ENCODE results near the gene NTHL1.

- TF ChIP-seq CTCF (IDR thresholded peaks at IDR 0.05 in 4 of 5, conservative IDR thresholded peaks at IDR 0.05 in 1 of 5) (no peak), POLR2A (IDR thresholded peaks at IDR 0.05) (no peak)
These were observed 11.3 kb downstream of the NTHL1 start for GRCh38 chr16:2036200-2036966.

All from gastrocnemius medialis (tissue), 4 donors.